GM12865 (cell line): Measurements from ENCODE around the gene DNASE1L1.
A peak's percentile ranks its signal among the peaks of the same experiment; 100 is the strongest.
"Not testable (repeated sequence)": the region's sequence is repeated elsewhere in the genome, so short reads cannot be mapped to it uniquely, and the experiment has no call there.

Experiments
- DNase-seq: peaks from one replicate; pipeline ENCODE4 v3.0.0; 2010; ENCODE audit warnings: low read depth
- H3K4me3 ChIP-seq: 2 replicates; pipeline ENCODE4 v1.5.1; 2011; ENCODE audit warnings: mild to moderate bottlenecking, low read depth, low read length, control low read depth
- TF ChIP-seq, protein P1 (sequence below): IDR thresholded peaks from 2 replicates; pipeline ENCODE4 v1.5.1; 2011; ENCODE audit warnings: low read length, control low read depth, low read depth, inconsistent platforms; ENCODE audit not compliant: insufficient read depth; ENCODE audit errors: missing control alignments

DNASE1L1 gene

DNA sequence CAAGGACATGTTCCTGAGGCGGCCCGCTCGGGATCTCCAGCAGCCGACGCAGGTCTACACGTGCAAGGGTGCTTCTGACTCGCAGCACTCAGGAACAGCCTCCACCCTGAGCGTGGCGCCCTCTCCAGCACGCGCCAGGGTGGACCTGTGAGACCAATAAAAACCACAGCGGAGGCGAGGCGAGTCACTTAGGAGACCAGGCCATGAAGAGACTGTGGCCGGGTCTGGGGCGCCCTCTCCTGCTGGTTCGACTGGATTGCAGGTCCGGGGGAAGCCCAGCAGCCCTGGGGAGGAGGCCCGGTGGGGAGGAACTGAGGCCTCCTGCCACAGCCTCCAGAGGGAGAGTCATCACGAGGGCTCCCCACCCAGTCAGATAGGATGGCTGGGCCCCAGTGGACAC lies 21.0 kb downstream of the DNASE1L1 start:
- not testable (repeated sequence) for DNase-seq, H3K4me3 ChIP-seq

DNA sequence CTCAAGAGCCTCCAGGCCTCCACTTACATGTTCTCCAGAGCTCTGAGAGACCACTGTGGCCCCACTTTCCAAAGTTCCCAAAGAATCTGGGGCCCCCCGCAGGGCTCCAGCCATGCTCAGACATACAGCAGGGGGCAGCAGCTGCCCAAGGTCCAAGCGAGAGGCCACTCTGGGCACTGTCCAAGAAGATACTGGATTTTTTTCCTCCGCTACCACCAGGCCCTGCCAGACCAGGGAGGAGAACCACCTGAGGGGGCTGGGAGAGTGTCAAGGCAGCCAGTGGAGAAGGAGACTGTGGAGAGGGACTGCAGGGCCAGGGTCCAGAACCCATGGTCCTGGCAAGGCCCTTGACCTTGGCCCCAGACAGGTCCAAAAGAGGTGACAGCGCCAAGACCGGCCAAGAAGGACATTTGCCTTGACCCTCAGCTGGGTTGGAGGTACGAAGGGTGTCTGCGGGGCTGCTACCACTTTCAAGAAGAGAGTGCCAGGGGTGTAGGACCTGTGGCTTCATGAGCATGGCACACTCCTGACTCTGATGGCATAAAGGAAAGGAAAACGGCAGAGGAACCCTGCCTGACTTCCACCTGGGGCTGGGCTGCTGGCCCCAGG lies 24.7 kb downstream of the DNASE1L1 start:
- TF ChIP-seq, protein P1, sequence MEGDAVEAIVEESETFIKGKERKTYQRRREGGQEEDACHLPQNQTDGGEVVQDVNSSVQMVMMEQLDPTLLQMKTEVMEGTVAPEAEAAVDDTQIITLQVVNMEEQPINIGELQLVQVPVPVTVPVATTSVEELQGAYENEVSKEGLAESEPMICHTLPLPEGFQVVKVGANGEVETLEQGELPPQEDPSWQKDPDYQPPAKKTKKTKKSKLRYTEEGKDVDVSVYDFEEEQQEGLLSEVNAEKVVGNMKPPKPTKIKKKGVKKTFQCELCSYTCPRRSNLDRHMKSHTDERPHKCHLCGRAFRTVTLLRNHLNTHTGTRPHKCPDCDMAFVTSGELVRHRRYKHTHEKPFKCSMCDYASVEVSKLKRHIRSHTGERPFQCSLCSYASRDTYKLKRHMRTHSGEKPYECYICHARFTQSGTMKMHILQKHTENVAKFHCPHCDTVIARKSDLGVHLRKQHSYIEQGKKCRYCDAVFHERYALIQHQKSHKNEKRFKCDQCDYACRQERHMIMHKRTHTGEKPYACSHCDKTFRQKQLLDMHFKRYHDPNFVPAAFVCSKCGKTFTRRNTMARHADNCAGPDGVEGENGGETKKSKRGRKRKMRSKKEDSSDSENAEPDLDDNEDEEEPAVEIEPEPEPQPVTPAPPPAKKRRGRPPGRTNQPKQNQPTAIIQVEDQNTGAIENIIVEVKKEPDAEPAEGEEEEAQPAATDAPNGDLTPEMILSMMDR: no peak
- no peak for DNase-seq
- no peak overlapping the region for H3K4me3 ChIP-seq

DNA sequence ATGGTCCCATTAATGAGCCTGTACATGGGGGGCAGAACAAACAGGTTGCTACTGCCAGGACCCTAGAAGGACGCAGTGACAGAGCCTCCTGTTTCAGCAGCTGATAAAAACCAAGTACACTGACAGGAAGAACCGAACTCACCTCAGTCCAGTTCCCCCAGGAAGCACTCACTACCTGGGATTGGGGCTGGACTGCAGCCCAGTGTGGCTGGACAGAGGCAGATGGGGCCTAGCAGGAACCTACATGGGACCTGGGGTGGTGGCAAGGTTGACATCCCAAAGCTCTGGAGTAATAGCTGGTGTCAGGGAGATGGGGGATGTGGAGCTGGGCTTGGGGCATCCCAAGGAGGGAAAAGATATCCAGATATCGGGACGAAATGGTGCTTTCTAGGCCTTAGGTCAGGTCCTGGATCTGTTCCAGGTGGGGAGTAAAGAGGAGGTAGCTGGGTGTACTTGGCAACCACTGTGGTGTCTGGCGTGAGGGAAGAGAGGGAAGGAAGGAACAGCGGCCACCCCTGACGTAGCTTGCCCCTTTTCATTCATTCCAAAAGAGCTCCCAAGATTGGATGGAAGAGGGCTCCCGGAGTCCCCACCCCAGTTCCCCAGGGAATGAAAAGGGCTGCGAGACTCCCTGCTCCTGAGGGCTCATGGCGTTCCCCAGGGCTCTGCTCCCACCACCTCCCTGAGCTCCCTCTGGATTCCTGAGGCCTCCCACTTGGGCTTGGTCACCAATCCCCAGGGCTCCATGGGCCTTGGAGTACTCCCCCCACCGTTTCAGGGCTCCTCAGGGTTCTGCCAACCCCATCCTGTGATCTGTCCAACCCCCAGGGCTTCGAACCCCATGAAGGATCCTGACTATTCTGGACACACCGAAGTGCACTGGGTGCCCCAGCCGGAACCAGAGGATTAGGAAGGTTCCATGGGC lies 25.4 kb downstream of the DNASE1L1 start:
- DNase-seq: no peak
- H3K4me3 ChIP-seq: no peak overlapping the region
- TF ChIP-seq, protein P1: no peak

DNA sequence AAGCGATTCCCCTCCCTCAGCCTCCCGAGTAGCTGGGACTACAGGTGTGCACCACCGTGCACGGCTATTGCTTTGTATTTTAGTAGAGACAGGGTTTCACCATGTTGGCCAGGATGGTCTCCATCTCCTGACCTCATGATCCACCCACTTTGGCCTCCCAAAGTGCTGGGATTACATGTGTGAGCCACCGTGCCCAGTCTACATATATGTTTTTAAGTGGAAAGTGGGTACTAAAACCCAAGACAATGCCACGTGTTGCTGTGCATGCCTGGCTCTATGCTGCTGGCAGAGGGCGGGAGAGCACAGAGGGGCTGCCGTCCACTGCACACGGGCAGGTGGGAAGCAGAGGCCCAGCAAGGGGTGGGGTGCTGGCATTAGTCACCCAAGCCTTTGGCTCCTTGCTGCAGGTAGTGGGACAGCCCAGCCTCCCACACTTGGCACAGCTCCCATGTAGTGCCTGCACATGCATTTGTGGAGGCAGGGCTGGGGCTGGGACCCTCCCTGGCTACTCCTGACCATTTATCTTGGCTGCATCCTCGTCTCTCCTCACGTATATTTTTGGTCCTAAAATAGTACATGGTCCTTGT lies 26.5 kb downstream of the DNASE1L1 start:
- TF ChIP-seq, protein P1: no peak
- no peak for DNase-seq
- no peak overlapping the region for H3K4me3 ChIP-seq

DNA sequence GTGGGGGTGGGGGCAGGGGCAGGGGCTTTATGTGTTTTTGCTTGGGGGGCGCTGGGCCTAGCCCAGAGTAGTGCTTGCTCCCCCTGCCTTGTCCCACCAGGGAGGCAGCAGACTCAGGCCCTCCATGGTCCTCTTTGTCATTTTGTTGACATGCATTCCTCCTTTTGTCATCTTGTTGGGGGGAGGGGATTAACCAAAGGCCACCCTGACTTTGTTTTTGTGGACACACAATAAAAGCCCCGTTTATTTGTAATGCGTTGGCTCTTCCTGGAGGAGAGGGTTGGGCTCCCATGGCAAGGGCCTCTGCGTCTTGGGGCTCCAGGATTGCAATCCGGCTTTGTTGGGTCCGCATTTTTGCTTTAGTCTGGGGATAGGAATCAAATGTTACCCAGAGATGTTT lies 27.8 kb downstream of the DNASE1L1 start:
- H3K4me3 ChIP-seq: no peak overlapping the region
- TF ChIP-seq, protein P1: no peak

DNA sequence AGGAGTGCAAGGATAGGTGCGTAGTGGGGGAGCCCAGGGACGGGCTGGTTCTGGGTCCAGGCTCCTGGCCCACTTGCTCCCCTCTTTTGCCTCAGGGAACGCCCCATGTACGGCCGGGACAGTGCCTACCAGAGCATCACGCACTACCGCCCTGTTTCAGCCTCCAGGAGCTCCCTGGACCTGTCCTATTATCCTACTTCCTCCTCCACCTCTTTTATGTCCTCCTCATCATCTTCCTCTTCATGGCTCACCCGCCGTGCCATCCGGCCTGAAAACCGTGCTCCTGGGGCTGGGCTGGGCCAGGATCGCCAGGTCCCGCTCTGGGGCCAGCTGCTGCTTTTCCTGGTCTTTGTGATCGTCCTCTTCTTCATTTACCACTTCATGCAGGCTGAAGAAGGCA lies 28.3 kb downstream of the DNASE1L1 start:
- TF ChIP-seq, protein P1: no peak

More for the DNA sequence above, 27.8 kb downstream of the DNASE1L1 start:
- DNase-seq: no peak

DNA sequence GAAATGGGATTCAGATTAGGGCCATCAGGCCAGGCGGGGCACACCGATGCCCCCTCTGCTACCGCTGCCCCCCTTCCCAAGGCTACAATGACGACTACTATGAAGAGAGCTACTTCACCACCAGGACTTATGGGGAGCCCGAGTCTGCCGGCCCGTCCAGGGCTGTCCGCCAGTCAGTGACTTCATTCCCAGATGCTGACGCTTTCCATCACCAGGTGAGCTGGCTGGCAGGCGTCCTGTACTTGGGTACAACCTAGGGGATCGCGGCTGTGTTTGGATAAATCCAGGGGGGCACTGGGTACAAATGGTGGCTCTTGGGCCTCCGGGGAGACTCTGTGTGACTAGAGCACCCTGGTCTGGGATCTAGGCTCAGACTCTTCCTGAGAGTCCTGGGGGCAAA lies 28.9 kb downstream of the DNASE1L1 start:
- TF ChIP-seq, protein P1: no peak
- H3K4me3 ChIP-seq: peak overlapping the region; percentile 78
- DNase-seq: no peak

More for the DNA sequence above, 28.3 kb downstream of the DNASE1L1 start:
- no peak for DNase-seq
- H3K4me3 ChIP-seq: 0 out of 2 replicates have a peak overlapping the region, but pooled peaks have one; percentile 78
